ENCODE data around the gene GRIN1. TPM values are rescaled to one million over a fixed set of nuclear protein-coding genes. Genes with fewer than 3 reads are reported as not detected.

The GRIN1 gene
- total RNA-seq, 1 experiment from 2014 or later = 2.9 TPM

GRCh38 chr9:137188086-137188489, 49.1 kb downstream of the GRIN1 start:
- H3K27me3 ChIP-seq (ENCODE audit: insufficient read depth, low read length) = no peaks in the 10 kb centered on the region
- Mint-ChIP-seq H3K4me1 (peaks cover 17 to 22% of the 10 kb centered on the region in 2 experiments), H3K9me3 (no peaks in the 10 kb centered on the region), H3K36me3 (ENCODE audit: insufficient read depth in 1 of 3, low read depth in 3 of 3) (peaks cover 7 to 56% (median 43%) of the 10 kb centered on the region in 3 experiments; a peak in 6 of 7 replicates), H3K27ac (peak overlapping the region; percentile 40 to 95 (median 88); a peak in 5 of 7 replicates), H3K27me3 (ENCODE audit: low read depth) (no peaks in the 10 kb centered on the region), H3K4me3 (peak overlapping the region; percentile 90 to 97)
- no peak overlapping the region for H2BK12ac ChIP-seq (ENCODE audit: insufficient read length, low read depth, low read length)
- H2BK120ac ChIP-seq (ENCODE audit: low read depth, low read length, poor library complexity, severe bottlenecking) = no peak overlapping the region
- TF ChIP-seq, protein P1, sequence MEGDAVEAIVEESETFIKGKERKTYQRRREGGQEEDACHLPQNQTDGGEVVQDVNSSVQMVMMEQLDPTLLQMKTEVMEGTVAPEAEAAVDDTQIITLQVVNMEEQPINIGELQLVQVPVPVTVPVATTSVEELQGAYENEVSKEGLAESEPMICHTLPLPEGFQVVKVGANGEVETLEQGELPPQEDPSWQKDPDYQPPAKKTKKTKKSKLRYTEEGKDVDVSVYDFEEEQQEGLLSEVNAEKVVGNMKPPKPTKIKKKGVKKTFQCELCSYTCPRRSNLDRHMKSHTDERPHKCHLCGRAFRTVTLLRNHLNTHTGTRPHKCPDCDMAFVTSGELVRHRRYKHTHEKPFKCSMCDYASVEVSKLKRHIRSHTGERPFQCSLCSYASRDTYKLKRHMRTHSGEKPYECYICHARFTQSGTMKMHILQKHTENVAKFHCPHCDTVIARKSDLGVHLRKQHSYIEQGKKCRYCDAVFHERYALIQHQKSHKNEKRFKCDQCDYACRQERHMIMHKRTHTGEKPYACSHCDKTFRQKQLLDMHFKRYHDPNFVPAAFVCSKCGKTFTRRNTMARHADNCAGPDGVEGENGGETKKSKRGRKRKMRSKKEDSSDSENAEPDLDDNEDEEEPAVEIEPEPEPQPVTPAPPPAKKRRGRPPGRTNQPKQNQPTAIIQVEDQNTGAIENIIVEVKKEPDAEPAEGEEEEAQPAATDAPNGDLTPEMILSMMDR (conservative IDR thresholded peaks at IDR 0.05) = no peak
- peaks cover 5% of the 10 kb centered on the region; the same call in 1 of the 2 replicates for H3K4me1 ChIP-seq (ENCODE audit: insufficient read depth, low read length)
- H3K79me1 ChIP-seq (ENCODE audit: insufficient read depth, low read depth, low read length, poor library complexity, severe bottlenecking) = peaks cover 6% of the 10 kb centered on the region
- peaks cover 13% of the 10 kb centered on the region for H3K23me2 ChIP-seq (ENCODE audit: insufficient read length, low read depth, low read length, poor library complexity, severe bottlenecking)
- no peak overlapping the region for H4K5ac ChIP-seq (ENCODE audit: insufficient read length, low read depth, low read length)
- H4K8ac ChIP-seq (replicated peaks; ENCODE audit: insufficient read length, low read depth, low read length) = no peak overlapping the region
- peak overlapping the region; percentile 37 for H3K18ac ChIP-seq (ENCODE audit: insufficient read length, low read depth, low read length)
- no peak overlapping the region for H3K27ac ChIP-seq (ENCODE audit: insufficient read length, low read depth, low read length)
- H4K20me1 ChIP-seq (ENCODE audit: control insufficient read depth, insufficient read depth, insufficient read length) = peaks cover 2% of the 10 kb centered on the region
- H3K9me3 ChIP-seq (ENCODE audit: control insufficient read depth, low read depth, low read length) = no peaks in the 10 kb centered on the region
- H2BK15ac ChIP-seq (ENCODE audit: low read depth, low read length) = no peak overlapping the region
- H3K79me2 ChIP-seq (ENCODE audit: insufficient read depth, low read length) = peaks cover 10% of the 10 kb centered on the region; the same call in 1 of the 2 replicates
- H3K9ac ChIP-seq (ENCODE audit: extremely low read depth, insufficient read length, low read length) = peak overlapping the region; percentile 41
- H2AFZ ChIP-seq (ENCODE audit: low read length) = no peak overlapping the region
- no peak overlapping the region for H2AK5ac ChIP-seq (ENCODE audit: insufficient read length, low read length)
- no peak overlapping the region for H3K23ac ChIP-seq (ENCODE audit: insufficient read length, low read depth, low read length)
- H4K91ac ChIP-seq (ENCODE audit: insufficient read length, low read depth, low read length) = no peak overlapping the region
- no peak overlapping the region for H3T11ph ChIP-seq (ENCODE audit: low read length)
- peak overlapping the region; percentile 82 for H3K4me2 ChIP-seq (ENCODE audit: insufficient read depth, insufficient read length, low read length)
- H3K14ac ChIP-seq (ENCODE audit: insufficient read depth, low read length) = no peak overlapping the region
- no peak overlapping the region for H3K4ac ChIP-seq (ENCODE audit: low read depth, low read length)
- no peak for DNase-seq
- no peak overlapping the region for H2BK5ac ChIP-seq (ENCODE audit: insufficient read length, low read length)
- no CpG with 5 or more reads among the region's 31 CpGs for WGBS (ENCODE audit: extremely low coverage, insufficient read length, low lambda C conversion rate)
- H3K56ac ChIP-seq (ENCODE audit: insufficient read length, low read depth, low read length) = no peak overlapping the region
- H2BK20ac ChIP-seq (ENCODE audit: low read depth, low read length, poor library complexity, severe bottlenecking) = no peak overlapping the region

Data from H9 (cell line).